GM23338 (cell line): ENCODE data around the gene PPP2R3B. TPM values are rescaled to one million over a fixed set of nuclear protein-coding genes. Genes with fewer than 3 reads are reported as not detected.

ENCODE experiments used
- ATAC-seq: fragments of 200-7000 bp; cut with Tn5 transposase; 3 replicates; pipeline ENCODE4 v1.9.1; 2020
- DNase-seq: peaks from one replicate; pipeline ENCODE4 v3.0.0-alpha.2; 2015; ENCODE audit warnings: low spot score
- H2AFZ ChIP-seq: fragments of 200-600 bp; sonication (generic); 2 replicates; pipeline ENCODE4 v1.8.0; 2016; ENCODE audit warnings: antibody characterized with exemption, mild to moderate bottlenecking, moderate library complexity
- H3F3A ChIP-seq: fragments of 200-600 bp; sonication (generic); replicated peaks from 2 replicates; pipeline ENCODE4 v1.8.0; 2017; ENCODE audit warnings: antibody characterized with exemption, mixed run types, low read depth
- H3K27ac ChIP-seq: fragments of 200-600 bp; sonication (generic); 2 replicates; pipeline ENCODE4 v1.6.1; 2016; ENCODE audit warnings: low read depth
- H3K27me3 ChIP-seq: fragments of 200-600 bp; sonication (generic); 2 replicates; pipeline ENCODE4 v1.8.0; 2016; ENCODE audit warnings: mild to moderate bottlenecking, mixed run types, moderate library complexity; ENCODE audit not compliant: insufficient read depth
- H3K36me3 ChIP-seq: fragments of 200-600 bp; sonication (generic); 2 replicates; pipeline ENCODE4 v1.8.0; 2016; ENCODE audit warnings: mild to moderate bottlenecking; ENCODE audit not compliant: insufficient read depth
- H3K4me1 ChIP-seq: fragments of 200-600 bp; sonication (generic); 2 replicates; pipeline ENCODE4 v1.8.0; 2016; ENCODE audit warnings: mild to moderate bottlenecking, moderate library complexity; ENCODE audit not compliant: insufficient read depth
- H3K4me2 ChIP-seq: fragments of 200-600 bp; sonication (generic); 2 replicates; pipeline ENCODE4 v1.7.1; 2017; ENCODE audit warnings: mixed run types
- H3K4me3 ChIP-seq: fragments of 200-600 bp; sonication (generic); 2 replicates; pipeline ENCODE4 v1.6.1; 2016; ENCODE audit warnings: mixed run types
- H3K79me2 ChIP-seq: fragments of 200-600 bp; sonication (generic); replicated peaks from 2 replicates; pipeline ENCODE4 v1.8.0; 2017; ENCODE audit warnings: mild to moderate bottlenecking; ENCODE audit not compliant: insufficient read depth
- H3K9me2 ChIP-seq: fragments of 200-600 bp; sonication (generic); 2 replicates; pipeline ENCODE4 v1.8.0; 2017; ENCODE audit not compliant: insufficient read depth
- H4K20me1 ChIP-seq: fragments of 200-600 bp; sonication (generic); replicated peaks from 2 replicates; pipeline ENCODE4 v1.8.0; 2017; ENCODE audit warnings: mild to moderate bottlenecking; ENCODE audit not compliant: insufficient read depth
- H3K27ac Mint-ChIP-seq: 2 replicates; pipeline ENCODE4 v1.8.0; 2020; ENCODE audit warnings: inconsistent platforms, mild to moderate bottlenecking, moderate library complexity, mixed read lengths
- H3K27me3 Mint-ChIP-seq: 3 replicates; pipeline ENCODE4 v1.8.0; 2022; ENCODE audit warnings: low read depth, mild to moderate bottlenecking, moderate library complexity, mixed read lengths, inconsistent platforms; ENCODE audit not compliant: insufficient read depth, poor library complexity
- H3K36me3 Mint-ChIP-seq: 3 replicates; pipeline ENCODE4 v1.8.0; 2021; ENCODE audit warnings: low read depth, mild to moderate bottlenecking, inconsistent platforms, moderate library complexity, mixed read lengths
- H3K4me1 Mint-ChIP-seq: 3 replicates; pipeline ENCODE4 v1.8.0; 2020; ENCODE audit warnings: mild to moderate bottlenecking, inconsistent platforms, mixed read lengths
- H3K4me3 Mint-ChIP-seq: 3 replicates; pipeline ENCODE4 v1.8.0; 2021; ENCODE audit warnings: moderate library complexity, mild to moderate bottlenecking, inconsistent platforms, mixed read lengths
- H3K9me3 Mint-ChIP-seq: 3 replicates; pipeline ENCODE4 v1.8.0; 2020; ENCODE audit warnings: moderate library complexity, mild to moderate bottlenecking, inconsistent platforms, mixed read lengths
- CREB1 ChIP-seq: fragments of 250-450 bp; sonication (Bioruptor Pico); IDR thresholded peaks from 2 replicates; pipeline ENCODE4 v1.5.0; 2020; ENCODE audit warnings: low read depth, mild to moderate bottlenecking, moderate library complexity
- CTCF ChIP-seq, 2 experiments: fragments of 200-600 bp in 1 of 2; sonication (generic) in 1 of 2; conservative IDR thresholded peaks; 2 replicates each; pipeline versions ENCODE4 v1.5.1 to v1.6.1; 2016 to 2017; ENCODE audit warnings: antibody characterized with exemption in 2 of 2, low read depth in 2 of 2, mild to moderate bottlenecking in 2 of 2, moderate library complexity in 1 of 2
- ETS1 ChIP-seq: IDR thresholded peaks from 2 replicates; pipeline ENCODE4 v1.6.1; 2016; ENCODE audit warnings: antibody characterized with exemption
- EZH2 ChIP-seq: fragments of 200-600 bp; sonication (generic); IDR thresholded peaks from one replicate; pipeline ENCODE4 v1.8.0; 2017; ENCODE audit warnings: antibody characterized with exemption, mild to moderate bottlenecking, low read depth; ENCODE audit not compliant: unreplicated experiment
- EZH2phosphoT487 ChIP-seq: fragments of 200-600 bp; sonication (generic); IDR thresholded peaks from one replicate; pipeline ENCODE4 v1.8.1; 2018; ENCODE audit warnings: antibody characterized with exemption; ENCODE audit not compliant: unreplicated experiment
- JUNB ChIP-seq: IDR thresholded peaks from one replicate; pipeline ENCODE4 v1.6.1; 2016; ENCODE audit warnings: antibody characterized with exemption; ENCODE audit not compliant: unreplicated experiment
- NANOG ChIP-seq: IDR thresholded peaks from 2 replicates; pipeline ENCODE4 v1.6.1; 2016; ENCODE audit warnings: antibody characterized with exemption, borderline replicate concordance
- POLR2AphosphoS5 ChIP-seq: IDR thresholded peaks from 2 replicates; pipeline ENCODE4 v1.6.1; 2016; ENCODE audit warnings: antibody characterized with exemption, low read depth
- REST ChIP-seq: IDR thresholded peaks from one replicate; pipeline ENCODE4 v1.6.1; 2018; ENCODE audit warnings: antibody characterized with exemption; ENCODE audit not compliant: unreplicated experiment
- STAT1 ChIP-seq: IDR thresholded peaks from one replicate; pipeline ENCODE4 v1.6.1; 2016; ENCODE audit warnings: antibody characterized with exemption; ENCODE audit not compliant: unreplicated experiment
- ZNF114 ChIP-seq: fragments of 250-450 bp; sonication (Bioruptor Pico); IDR thresholded peaks from 2 replicates; pipeline ENCODE4 v1.5.0; 2020; ENCODE audit warnings: mild to moderate bottlenecking, moderate library complexity
- ZNF331 ChIP-seq: fragments of 250-450 bp; sonication (Bioruptor Pico); IDR thresholded peaks from 2 replicates; pipeline ENCODE4 v1.5.0; 2020; ENCODE audit warnings: low read depth, mild to moderate bottlenecking, moderate library complexity
- polyA plus RNA-seq: library from polyadenylated mRNA; unstranded; fragments of >200 nt; fragmentation: Nextera tagmentation; extraction: Ambion mirVana; gene quantifications from 2 replicates; pipeline ENCODE4 v1.2.1, GENCODE V29; 2016
- total RNA-seq: library from RNA; depleted of rRNA; stranded (reverse); fragments of >200 nt; shearing (Covaris generic); gene quantifications from 2 replicates; pipeline ENCODE4 v1.2.3, GENCODE V29; 2014
- TF ChIP-seq, protein P1 (sequence below): fragments of 250-450 bp; sonication (Bioruptor Pico); IDR thresholded peaks from 2 replicates; pipeline ENCODE4 v1.5.0; 2020; ENCODE audit warnings: mild to moderate bottlenecking, moderate library complexity

PPP2R3B gene
- total and polyA plus RNA-seq, 2 experiments from 2014 or later = 50.1 to 104 TPM

- Mint-ChIP-seq H3K27ac (no peak overlapping the region), H3K27me3 (peaks cover 11% of the 10 kb centered on the region)
- H3K9me2 ChIP-seq = no peaks in the 10 kb centered on the region
These were observed 35.0 kb downstream of the PPP2R3B start for GRCh38 chrX:351736-352135.

More at GRCh38 chrX:351736-352135, 35.0 kb downstream of the PPP2R3B start:
- H3K79me2 ChIP-seq = peaks cover 60% of the 10 kb centered on the region
- Mint-ChIP-seq H3K36me3 (peaks cover 38% of the 10 kb centered on the region), H3K4me1 (no peaks in the 10 kb centered on the region), H3K9me3 (no peaks in the 10 kb centered on the region; the same call in 1 of the 3 replicates), H3K4me3 (no peak overlapping the region)
- H4K20me1 ChIP-seq = 0 out of 2 replicates have a peak, but pooled peaks cover 3% of the 10 kb centered on the region
- no peak overlapping the region for H3K4me2 ChIP-seq
- no peak overlapping the region for H3K27ac ChIP-seq
- DNase-seq (no peak), ATAC-seq (no peak)
- no peak for TF ChIP-seq CTCF (conservative IDR thresholded peaks at IDR 0.05; ENCODE audit: low read depth in 2 of 2)
- TF ChIP-seq ZNF331 (CRISPR knock-in tag) = no peak
- TF ChIP-seq STAT1 = no peak
- TF ChIP-seq REST = no peak
- TF ChIP-seq NANOG = no peak
- TF ChIP-seq, protein P1, sequence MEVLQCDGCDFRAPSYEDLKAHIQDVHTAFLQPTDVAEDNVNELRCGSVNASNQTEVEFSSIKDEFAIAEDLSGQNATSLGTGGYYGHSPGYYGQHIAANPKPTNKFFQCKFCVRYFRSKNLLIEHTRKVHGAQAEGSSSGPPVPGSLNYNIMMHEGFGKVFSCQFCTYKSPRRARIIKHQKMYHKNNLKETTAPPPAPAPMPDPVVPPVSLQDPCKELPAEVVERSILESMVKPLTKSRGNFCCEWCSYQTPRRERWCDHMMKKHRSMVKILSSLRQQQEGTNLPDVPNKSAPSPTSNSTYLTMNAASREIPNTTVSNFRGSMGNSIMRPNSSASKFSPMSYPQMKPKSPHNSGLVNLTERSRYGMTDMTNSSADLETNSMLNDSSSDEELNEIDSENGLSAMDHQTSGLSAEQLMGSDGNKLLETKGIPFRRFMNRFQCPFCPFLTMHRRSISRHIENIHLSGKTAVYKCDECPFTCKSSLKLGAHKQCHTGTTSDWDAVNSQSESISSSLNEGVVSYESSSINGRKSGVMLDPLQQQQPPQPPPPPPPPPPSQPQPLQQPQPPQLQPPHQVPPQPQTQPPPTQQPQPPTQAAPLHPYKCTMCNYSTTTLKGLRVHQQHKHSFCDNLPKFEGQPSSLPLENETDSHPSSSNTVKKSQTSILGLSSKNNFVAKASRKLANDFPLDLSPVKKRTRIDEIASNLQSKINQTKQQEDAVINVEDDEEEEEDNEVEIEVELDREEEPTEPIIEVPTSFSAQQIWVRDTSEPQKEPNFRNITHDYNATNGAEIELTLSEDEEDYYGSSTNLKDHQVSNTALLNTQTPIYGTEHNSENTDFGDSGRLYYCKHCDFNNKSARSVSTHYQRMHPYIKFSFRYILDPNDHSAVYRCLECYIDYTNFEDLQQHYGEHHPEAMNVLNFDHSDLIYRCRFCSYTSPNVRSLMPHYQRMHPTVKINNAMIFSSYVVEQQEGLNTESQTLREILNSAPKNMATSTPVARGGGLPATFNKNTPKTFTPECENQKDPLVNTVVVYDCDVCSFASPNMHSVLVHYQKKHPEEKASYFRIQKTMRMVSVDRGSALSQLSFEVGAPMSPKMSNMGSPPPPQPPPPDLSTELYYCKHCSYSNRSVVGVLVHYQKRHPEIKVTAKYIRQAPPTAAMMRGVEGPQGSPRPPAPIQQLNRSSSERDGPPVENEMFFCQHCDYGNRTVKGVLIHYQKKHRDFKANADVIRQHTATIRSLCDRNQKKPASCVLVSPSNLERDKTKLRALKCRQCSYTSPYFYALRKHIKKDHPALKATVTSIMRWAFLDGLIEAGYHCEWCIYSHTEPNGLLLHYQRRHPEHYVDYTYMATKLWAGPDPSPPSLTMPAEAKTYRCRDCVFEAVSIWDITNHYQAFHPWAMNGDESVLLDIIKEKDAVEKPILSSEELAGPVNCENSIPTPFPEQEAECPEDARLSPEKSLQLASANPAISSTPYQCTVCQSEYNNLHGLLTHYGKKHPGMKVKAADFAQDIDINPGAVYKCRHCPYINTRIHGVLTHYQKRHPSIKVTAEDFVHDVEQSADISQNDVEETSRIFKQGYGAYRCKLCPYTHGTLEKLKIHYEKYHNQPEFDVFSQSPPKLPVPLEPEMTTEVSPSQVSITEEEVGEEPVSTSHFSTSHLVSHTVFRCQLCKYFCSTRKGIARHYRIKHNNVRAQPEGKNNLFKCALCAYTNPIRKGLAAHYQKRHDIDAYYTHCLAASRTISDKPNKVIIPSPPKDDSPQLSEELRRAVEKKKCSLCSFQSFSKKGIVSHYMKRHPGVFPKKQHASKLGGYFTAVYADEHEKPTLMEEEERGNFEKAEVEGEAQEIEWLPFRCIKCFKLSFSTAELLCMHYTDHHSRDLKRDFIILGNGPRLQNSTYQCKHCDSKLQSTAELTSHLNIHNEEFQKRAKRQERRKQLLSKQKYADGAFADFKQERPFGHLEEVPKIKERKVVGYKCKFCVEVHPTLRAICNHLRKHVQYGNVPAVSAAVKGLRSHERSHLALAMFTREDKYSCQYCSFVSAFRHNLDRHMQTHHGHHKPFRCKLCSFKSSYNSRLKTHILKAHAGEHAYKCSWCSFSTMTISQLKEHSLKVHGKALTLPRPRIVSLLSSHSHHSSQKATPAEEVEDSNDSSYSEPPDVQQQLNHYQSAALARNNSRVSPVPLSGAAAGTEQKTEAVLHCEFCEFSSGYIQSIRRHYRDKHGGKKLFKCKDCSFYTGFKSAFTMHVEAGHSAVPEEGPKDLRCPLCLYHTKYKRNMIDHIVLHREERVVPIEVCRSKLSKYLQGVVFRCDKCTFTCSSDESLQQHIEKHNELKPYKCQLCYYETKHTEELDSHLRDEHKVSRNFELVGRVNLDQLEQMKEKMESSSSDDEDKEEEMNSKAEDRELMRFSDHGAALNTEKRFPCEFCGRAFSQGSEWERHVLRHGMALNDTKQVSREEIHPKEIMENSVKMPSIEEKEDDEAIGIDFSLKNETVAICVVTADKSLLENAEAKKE (CRISPR knock-in tag) = no peak
- TF ChIP-seq JUNB = no peak
- no peak for TF ChIP-seq POLR2AphosphoS5
- TF ChIP-seq EZH2phosphoT487 = no peak
- TF ChIP-seq EZH2 = no peak
- TF ChIP-seq CREB1 = no peak
- no peak for TF ChIP-seq ZNF114 (CRISPR knock-in tag)
- no peak for TF ChIP-seq ETS1
- H3K27me3 ChIP-seq = no peaks in the 10 kb centered on the region
- no peaks in the 10 kb centered on the region for H3K4me1 ChIP-seq
- H2AFZ ChIP-seq = no peak overlapping the region
- H3F3A ChIP-seq = no peaks in the 10 kb centered on the region
- H3K36me3 ChIP-seq = no peaks in the 10 kb centered on the region
- no peak overlapping the region for H3K4me3 ChIP-seq
